ENCODE data around the gene UPK1A.
"Not testable (repeated sequence)": the region's sequence is repeated elsewhere in the genome, so short reads cannot be mapped to it uniquely, and the experiment has no call there.

Gene UPK1A

DNA sequence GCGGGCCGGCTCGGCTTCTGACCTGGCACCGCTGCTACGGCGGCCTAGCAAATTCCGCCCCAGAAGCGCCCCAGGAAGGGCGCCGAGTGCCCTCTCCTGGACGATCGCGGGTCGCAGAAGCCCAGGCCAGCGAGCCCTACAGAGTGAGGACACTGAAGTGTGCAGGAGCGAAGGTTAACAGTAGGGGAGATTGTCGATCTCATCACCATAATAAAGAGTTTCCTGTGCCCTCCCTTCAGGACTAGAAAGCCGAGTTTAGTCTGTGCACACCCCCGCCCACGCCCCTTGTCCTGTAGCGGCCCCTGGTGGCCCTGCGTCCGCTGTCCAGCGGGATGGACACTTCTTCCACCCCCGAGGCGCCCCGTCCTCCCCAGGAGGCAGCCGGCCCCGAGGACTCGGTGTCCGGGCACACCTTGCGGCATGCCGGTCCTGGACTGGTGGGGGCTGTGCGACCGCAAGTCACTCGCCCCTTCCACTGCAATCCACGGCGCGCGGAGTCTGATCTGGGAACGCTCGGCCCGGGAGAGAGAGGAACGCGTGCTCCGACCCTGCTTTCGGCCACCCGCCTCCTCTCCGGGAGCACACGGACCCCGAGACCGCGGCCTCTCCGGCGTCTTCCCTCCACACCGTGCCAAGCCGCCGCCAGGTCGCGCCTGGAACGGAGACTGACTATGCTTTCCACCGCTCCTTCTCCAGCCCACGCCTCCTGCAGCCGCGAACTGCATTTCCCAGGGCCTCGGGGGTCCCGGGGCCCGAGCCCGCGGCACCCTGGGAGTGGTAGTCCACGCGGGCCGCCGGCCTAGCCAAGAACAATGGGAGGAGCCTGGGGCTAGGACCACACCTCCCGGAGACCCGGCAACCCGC, 50.7 kb downstream of the UPK1A start:
- DNase-seq, result peak; percentile 60 to 96 (median 89)

DNA sequence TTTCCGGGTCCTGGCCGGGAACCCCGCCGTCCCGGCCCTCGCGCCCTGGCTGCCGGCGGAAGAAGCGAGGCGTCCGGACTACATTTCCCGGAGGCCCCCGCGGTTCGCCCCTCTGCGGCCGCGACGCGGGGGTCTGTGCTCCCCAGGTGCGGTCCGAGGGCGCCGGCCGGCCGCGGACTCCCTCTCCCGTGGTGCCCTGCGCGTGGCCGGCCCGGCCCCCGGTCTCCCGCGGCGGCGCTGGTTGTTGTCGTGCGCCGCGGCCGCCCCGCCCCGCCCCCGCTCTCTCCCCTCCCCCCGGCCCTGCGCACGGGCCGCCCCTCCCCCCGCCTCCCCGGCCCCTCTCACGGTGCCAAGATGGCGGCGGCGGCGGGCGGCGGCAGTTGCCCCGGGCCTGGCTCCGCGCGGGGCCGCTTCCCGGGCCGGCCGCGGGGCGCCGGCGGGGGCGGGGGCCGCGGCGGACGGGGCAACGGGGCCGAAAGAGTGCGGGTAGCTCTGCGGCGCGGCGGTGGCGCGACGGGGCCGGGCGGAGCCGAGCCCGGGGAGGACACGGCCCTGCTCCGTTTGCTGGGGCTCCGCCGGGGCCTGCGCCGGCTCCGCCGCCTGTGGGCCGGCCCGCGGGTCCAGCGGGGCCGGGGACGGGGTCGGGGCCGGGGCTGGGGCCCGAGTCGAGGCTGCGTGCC, 51.5 kb downstream of the UPK1A start, which contains the start of gene KMT2B:
Gene KMT2B (plus strand): TSS at position 339 of the 680 bp plus-strand sequence. CDS start 16 bp downstream, at position 355.
- DNase-seq, result peak in 24 of 58 donors; percentile 73 to 96 (median 93)

DNA sequence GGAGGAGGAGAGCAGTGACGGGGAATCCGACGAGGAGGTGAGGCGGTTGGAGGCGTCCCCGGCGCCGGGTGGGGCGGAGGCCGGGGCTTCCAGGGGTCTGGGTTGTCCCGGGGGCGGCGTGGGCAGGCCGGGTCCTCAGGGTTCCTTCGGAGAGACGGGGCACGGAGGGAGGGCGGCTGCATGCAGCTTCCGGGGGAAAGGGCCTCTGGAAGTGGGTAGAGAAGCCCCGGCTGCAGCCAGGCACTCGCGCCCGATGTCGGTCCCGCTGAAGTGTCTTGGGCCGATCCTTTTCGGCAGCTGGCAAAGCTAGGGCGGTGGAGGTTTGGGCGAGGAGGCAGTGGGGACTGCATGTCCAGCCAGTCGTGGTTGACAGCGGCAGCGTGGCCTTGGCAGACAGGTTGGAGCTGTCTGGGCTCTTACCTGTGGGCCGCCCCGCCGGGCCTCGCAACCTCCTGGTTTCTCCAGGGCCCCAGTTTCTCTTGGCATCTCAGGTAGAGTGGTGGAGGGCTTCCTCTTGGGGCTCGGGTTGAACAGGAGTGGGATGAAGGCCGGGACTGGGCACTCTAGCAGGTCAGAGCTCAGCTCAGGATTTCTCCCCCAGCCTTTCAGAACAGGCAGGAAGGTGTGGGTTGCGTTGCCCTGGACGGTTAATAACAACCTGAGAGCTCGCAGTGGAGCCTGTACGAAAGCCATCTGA, 52.2 kb downstream of the UPK1A start:
- peak in 17 of 58 donors; percentile 4 to 53 (median 25) for DNase-seq

DNA sequence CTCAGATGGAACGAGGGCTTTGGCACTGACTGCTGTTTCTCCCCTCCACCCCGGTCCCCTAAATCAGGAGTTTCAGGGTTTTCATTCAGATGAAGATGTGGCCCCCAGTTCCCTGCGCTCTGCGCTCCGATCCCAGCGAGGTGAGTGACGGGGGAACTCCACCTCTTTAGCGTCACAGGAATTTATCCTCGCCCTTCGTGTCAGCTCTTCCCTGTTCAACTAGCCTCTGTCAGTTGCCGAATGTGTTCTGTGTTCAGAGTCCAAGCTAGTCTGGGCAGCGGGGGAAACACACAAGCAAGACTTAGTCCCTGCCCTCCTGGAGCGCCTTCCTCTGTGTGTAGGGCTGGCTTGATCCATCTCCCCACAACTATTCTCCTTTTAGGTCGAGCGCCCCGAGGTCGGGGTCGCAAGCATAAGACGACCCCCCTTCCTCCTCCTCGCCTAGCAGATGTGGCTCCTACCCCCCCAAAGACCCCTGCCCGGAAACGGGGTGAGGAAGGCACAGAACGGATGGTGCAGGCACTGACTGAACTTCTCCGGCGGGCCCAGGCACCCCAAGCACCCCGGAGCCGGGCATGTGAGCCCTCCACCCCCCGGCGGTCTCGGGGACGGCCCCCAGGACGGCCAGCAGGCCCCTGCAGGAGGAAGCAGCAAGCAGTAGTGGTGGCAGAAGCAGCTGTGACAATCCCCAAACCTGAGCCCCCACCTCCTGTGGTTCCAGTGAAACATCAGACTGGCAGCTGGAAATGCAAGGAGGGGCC, 53.3 kb downstream of the UPK1A start:
- DNase-seq, result no peak

DNA sequence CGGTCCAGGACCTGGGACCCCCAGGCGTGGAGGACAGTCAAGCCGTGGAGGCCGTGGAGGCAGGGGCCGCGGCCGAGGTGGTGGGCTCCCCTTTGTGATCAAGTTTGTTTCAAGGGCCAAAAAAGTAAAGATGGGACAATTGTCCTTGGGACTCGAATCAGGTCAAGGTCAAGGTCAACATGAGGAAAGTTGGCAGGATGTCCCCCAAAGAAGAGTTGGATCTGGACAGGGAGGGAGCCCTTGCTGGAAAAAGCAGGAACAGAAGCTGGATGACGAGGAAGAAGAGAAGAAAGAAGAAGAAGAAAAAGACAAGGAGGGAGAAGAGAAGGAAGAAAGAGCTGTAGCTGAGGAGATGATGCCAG, 53.8 kb downstream of the UPK1A start:
- no peak for DNase-seq

DNA sequence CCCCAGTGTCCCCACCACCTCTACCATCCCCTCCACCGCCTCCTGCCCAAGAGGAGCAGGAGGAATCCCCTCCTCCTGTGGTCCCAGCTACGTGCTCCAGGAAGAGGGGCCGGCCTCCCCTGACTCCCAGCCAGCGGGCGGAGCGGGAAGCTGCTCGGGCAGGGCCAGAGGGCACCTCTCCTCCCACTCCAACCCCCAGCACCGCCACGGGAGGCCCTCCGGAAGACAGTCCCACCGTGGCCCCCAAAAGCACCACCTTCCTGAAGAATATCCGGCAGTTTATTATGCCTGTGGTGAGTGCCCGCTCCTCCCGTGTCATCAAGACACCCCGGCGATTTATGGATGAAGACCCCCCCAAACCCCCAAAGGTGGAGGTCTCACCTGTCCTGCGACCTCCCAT, 54.3 kb downstream of the UPK1A start:
- DNase-seq, result no peak

DNA sequence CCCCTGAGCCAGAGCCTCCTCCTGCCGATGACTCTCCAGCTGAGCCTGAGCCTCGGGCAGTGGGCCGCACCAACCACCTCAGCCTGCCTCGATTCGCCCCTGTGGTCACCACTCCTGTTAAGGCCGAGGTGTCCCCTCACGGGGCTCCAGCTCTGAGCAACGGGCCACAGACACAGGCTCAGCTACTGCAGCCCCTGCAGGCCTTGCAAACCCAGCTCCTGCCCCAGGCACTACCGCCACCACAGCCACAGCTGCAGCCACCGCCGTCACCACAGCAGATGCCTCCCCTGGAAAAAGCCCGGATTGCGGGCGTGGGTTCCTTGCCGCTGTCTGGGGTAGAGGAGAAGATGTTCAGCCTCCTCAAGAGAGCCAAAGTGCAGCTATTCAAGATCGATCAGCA, 55.1 kb downstream of the UPK1A start:
- DNase-seq, result no peak

DNA sequence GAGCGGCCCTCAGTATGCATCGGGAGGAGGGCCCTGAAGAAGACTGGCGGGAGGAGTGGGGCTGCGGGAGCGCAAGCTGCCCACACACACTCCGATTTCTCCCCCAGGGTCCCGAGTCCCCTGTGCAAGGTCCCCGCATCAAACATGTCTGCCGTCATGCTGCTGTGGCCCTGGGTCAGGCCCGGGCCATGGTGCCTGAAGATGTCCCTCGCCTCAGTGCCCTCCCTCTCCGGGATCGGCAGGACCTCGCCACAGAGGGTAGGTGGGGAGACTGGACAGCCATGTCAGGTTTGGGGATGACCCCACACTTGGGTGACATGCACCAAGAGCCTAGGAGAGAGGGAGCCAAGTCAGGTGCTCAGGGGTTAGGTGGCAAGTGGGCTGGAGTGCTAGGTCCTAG, 56.1 kb downstream of the UPK1A start:
- no peak for DNase-seq

DNA sequence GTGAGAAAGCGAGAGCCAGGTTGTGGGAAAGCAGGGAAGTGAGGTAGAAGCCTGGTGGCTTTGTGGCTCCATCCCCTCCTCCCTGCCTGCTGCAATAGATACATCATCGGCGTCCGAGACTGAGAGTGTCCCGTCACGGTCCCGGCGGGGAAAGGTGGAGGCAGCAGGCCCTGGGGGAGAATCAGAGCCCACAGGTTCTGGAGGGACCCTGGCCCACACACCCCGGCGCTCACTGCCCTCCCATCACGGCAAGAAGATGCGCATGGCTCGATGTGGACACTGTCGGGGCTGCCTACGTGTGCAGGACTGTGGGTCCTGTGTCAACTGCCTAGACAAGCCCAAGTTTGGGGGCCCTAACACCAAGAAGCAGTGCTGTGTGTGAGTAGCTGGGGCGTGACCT, 56.6 kb downstream of the UPK1A start:
- DNase-seq, result no peak

DNA sequence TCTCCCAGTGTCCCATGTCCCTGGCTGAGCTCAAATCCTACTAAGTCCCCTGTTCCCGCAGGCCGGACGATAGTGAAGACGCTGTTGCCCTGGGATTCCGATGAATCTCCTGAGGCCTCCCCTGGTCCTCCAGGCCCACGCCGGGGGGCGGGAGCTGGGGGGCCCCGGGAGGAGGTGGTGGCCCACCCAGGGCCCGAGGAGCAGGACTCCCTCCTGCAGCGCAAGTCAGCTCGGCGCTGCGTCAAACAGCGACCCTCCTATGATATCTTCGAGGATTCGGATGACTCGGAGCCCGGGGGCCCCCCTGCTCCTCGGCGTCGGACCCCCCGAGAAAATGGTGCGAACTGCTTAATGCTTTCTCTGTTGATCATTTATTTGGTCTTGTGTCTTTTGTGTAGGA, 57.4 kb downstream of the UPK1A start:
- DNase-seq, result no peak

DNA sequence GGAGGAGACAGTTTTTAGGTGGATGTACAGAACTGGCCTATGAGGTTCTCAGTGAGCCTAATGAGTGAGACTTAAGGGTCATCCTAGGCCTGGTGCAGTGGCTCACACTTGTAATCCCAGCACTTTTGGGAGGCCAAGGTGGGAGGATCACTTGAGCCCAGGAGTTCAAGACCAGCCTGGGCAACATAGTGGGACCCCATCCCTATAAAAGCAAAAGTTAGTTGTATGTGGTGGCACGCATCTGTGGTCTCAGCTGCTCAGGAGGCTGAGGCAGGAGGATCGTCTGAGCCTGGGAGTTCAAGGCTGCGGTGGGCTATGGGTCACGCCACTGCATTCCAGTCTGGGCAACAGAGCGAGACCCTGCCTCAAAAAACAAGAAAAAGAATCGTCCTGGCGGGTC, 57.8 kb downstream of the UPK1A start:
- not testable (repeated sequence) for DNase-seq

DNA sequence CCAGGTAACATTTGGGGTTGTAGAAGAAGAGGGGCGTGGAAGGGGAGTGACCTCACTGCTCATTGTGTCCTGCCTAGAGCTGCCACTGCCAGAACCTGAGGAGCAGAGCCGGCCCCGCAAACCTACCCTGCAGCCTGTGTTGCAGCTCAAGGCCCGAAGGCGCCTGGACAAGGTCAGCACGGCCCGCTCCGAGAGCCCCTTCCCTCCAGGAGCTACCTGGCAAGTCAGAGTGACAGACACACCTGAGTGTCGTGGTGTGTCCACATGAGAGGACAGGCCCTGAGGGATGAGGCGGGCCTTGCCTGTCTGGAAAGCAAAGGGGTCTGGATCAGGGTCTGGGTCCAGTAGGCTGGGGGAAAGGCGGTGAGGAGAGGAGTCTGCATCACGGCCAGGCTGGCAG, 58.2 kb downstream of the UPK1A start:
- no peak for DNase-seq

DNA sequence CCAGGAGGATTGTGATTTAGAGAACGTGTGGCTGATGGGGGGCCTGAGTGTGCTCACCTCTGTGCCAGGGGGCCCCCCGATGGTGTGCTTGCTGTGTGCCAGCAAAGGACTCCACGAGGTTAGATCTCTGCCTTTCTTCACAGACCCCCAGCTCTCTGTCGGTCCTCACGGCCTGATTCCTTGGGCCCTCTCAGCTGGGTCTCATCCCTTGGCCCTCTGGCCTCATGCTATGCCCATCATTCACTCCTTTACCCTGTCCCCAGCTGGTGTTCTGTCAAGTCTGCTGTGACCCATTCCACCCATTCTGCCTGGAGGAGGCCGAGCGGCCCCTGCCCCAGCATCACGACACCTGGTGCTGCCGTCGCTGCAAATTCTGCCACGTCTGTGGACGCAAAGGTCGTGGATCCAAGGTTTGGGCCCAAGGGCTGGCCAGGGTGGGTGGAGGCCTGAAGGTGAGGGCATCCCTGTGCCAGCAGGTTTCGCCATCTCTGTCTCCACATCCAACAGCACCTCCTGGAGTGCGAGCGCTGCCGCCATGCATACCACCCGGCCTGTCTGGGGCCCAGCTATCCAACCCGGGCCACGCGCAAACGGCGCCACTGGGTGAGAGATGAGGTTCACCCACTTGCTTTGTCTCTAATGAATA, 59.0 kb downstream of the UPK1A start:
- no peak for DNase-seq

DNA sequence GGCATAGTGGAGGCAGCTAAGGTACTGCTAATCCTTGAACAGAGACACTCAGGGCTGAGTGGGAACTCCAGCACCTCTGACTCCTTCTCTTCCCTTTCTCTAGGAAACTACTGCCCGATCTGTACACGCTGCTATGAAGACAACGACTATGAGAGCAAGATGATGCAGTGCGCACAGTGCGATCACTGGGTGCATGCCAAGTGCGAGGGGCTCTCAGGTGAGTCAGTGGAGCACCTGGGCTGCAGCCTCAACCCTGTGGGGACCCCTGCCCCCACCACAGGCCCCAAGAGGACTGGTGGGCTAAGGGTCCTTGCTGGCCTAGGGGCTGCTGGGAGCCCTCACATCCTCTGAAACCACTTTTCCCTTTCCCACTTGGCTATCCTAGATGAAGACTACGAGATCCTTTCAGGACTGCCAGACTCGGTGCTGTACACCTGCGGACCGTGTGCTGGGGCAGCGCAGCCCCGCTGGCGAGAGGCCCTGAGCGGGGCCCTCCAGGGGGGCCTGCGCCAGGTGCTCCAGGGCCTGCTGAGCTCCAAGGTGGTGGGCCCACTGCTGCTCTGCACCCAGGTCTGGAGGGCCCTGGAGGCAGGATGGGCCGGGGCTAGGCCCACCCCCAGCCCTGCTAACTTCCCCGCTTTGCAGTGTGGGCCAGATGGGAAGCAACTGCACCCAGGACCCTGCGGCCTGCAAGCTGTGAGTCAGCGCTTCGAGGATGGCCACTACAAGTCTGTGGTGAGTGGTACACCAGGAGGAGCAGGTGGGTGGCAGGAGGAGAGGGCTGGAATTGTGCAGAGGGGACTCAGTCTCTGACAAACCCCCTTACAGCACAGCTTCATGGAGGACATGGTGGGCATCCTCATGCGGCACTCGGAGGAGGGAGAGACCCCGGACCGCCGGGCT, 61.0 kb downstream of the UPK1A start:
- DNase-seq, result no peak

Measured in anterior cingulate cortex (tissue), 58 donors.